ENCODE measurements around the gene PARD6G.
A peak's percentile ranks its signal among the peaks of the same experiment; 100 is the strongest.
"Not testable (repeated sequence)": the region's sequence is repeated elsewhere in the genome, so short reads cannot be mapped to it uniquely, and the experiment has no call there.

PARD6G gene

GRCh38 chr18:80247393-80247841 is at the start of gene PARD6G:
Gene PARD6G, minus strand, starts transcription at chr18:80247514. Its CDS starts 166 bp downstream, at chr18:80247348.
- FAIRE-seq: no peak

- FAIRE-seq: not testable (repeated sequence)
Observed at GRCh38 chr18:80262241-80263033, 15.1 kb upstream of the PARD6G start.

- no peak for FAIRE-seq
Observed at GRCh38 chr18:80259610-80260009, 12.3 kb upstream of the PARD6G start.

GRCh38 chr18:80258640-80259039 is 11.3 kb upstream of the PARD6G start:
- FAIRE-seq: no peak

- peak; percentile 46 for FAIRE-seq
Observed at GRCh38 chr18:80257579-80258543, 10.5 kb upstream of the PARD6G start.

- no peak for FAIRE-seq
Observed at GRCh38 chr18:80254971-80255500, 7.7 kb upstream of the PARD6G start.

GRCh38 chr18:80253871-80254492 is 6.7 kb upstream of the PARD6G start:
- FAIRE-seq: no peak

GRCh38 chr18:80253236-80253635 is 5.9 kb upstream of the PARD6G start:
- FAIRE-seq: no peak

GRCh38 chr18:80252136-80252535 is 4.8 kb upstream of the PARD6G start:
- no peak for FAIRE-seq

GRCh38 chr18:80251700-80252099 is 4.4 kb upstream of the PARD6G start:
- FAIRE-seq: no peak

GRCh38 chr18:80250740-80251364 is 3.5 kb upstream of the PARD6G start:
- no peak for FAIRE-seq

- FAIRE-seq: no peak
Observed at GRCh38 chr18:80249217-80250093, 2.1 kb upstream of the PARD6G start.

GRCh38 chr18:80246445-80247392 is 595 bp downstream of the PARD6G start:
- FAIRE-seq: no peak

- FAIRE-seq: no peak
Observed at GRCh38 chr18:80245781-80246444, 1.4 kb downstream of the PARD6G start.

- FAIRE-seq: no peak
Observed at GRCh38 chr18:80244956-80245730, 2.2 kb downstream of the PARD6G start.

- FAIRE-seq: no peak
Observed at GRCh38 chr18:80244167-80244566, 3.1 kb downstream of the PARD6G start.

GRCh38 chr18:80243204-80243603 is 4.1 kb downstream of the PARD6G start:
- FAIRE-seq: no peak

- no peak for FAIRE-seq
Observed at GRCh38 chr18:80241919-80242777, 5.2 kb downstream of the PARD6G start.
